Measurements from ENCODE around the gene SMYD3.

GRCh38 chr1:245873068-245873467 lies 634.0 kb downstream of the SMYD3 start:
- TF ChIP-seq CTCF (IDR thresholded peaks at IDR 0.05) (no peak), EZH2 (IDR thresholded peaks at IDR 0.05; ENCODE audit: borderline replicate concordance, insufficient read depth, low read depth, low read length, poor library complexity, severe bottlenecking) (no peak)
